SIG-M5 (cell line): ENCODE measurements around the gene SPATA3.
"Not testable (repeated sequence)": the region's sequence is repeated elsewhere in the genome, so short reads cannot be mapped to it uniquely, and the experiment has no call there.

Experiments
- DNase-seq: peaks from one replicate; lab custom pipeline; 2025; lab: John Stamatoyannopoulos, UW

The SPATA3 gene

DNA sequence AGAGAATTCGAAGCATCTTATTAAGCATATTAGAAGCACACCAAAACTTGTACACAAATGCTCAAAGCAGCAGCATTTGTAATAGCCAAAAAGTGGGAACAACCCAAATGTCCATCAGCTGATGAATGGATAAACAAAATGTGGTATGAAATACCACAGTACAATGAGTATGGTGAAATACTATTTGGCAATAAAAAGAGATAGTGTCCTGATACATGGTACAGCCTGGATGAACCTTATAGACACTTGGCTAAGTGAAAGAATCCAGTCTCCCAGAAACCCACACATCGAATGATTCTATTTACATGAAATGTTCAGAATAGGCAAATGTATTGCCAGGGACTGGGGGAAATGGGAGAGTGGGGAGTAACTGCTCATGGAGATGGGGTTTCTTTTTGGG, 3.0 kb downstream of the SPATA3 start:
- DNase-seq = no peak

DNA sequence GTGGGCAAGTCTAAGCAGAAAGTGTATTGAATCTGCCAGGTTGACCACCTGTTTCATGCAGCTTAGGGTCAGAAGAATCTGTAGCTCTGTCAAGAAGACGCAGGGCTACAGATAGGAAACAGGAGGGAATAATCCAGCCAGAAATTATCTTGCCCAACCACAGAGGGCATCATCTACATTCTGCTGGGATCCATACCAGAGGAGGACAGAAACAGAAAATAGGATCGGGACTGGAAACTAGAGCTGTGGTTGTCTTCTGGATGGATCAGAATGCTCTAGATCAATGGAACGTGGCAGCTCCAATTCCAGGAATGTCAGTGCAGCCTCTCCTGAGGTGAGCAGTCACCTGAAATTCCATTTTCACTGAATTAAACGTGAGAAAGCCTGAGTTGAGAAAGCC, 3.6 kb downstream of the SPATA3 start:
- DNase-seq = no peak

DNA sequence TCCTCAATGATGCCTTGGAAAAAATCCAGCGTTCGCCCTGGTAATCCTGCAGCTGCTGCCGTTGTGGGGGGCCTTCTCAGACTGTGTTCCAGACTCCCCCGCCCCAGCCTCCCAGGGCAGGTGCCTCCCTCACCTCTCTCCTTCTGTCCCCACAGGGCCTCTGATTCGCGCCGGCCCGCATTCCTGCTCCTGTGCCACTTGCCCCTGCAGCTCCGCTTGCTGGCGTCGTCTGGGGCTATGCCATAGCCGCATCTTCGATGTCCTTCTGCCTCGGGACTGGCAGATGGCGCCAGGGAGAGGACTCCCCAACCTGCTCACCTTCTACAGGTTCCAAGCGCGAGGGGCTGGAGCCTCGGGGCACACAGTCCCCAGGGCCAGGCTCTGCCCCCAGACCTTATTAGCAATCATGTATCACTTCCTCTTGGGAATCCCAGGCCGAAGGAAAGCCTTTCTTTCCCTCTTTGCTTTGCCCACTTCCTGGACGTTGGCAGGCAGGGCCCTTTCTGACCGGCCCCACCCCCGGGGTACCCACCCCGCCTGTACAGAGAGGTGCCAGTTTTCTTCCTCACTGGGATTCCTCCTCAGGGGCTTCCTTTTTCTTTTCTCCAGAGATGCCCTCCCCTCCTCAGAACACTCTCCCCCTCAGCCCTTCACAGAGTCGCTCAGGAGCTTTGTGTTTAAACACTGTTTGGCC, 4.4 kb downstream of the SPATA3 start:
- no peak for DNase-seq

DNA sequence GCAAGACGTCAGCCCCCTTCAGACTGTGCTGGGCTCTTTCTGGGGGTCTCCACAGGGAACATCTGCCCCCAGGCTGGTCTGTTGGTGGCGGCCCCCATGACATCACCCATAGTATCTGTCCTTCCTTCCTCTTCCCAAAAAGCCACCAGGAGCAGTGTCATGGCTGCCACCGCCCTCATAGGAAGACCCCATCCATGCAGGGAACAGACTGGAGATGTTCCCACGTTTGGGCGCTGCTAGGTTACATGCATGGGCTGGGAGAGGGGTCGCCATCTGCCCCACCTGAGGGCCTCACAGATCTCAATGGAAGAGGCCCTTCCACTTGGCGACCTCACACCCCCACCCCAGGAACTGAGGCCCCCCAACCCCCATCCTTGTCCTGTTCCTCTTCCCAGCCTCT, 5.1 kb downstream of the SPATA3 start:
- DNase-seq = no peak

DNA sequence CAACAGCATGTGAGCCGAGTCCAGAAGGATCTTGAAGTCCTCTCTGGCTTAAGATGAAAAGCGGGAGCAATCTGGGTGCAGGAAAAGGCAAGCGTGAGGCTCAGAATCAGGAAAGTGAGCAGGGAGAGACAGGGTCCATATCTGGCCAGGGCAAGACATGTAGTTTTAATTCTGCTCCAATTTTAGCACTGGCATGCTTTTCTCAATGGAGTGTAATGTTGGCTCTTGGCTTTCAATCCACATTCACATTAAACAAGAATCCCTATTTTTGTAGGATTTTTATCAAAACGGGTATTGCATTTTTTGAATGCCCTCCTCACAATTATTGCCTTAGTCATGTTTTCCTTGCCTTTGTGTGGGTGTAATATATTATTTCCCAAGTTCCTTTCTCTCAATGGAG, 6.0 kb downstream of the SPATA3 start:
- DNase-seq = no peak

DNA sequence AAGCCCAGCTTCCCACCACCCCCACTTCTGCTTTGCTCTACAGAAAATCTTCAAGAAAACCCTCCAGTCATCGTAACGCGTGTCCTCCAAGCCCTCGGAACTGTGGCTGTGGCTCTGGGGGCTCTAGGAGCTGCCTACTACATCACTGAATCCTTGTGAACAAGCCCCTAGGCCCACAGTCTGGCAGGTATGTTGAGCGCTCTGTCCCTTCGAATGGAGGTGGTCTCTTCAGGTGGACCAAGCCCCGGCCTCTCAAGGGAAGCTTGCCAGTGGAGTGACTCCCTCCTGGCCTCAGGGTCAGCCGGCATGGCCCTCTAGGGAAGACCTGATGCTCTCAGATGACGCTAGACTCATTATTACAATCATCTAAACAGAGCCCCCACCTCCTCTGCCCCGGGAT, 6.7 kb downstream of the SPATA3 start:
- no peak for DNase-seq

DNA sequence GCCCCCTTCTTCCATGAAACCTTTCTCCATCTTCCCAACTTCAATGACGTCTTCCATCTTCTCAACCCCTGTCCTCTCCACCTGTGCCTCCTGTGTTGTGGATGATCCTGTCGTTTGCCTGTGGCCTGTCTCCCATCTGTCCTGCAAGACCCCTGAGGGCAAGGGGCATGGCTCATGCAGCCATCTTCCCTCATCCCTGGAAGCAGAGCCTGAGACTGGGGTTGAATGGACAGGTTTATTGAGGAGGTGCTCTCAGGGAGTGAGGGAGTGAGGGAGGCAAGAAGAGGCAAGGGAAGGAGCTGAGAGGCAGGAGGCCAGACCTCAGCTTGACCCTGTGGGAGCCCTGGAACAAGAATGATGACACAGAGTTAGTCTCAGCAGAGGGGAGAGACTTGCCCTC, 7.3 kb downstream of the SPATA3 start:
- no peak for DNase-seq

DNA sequence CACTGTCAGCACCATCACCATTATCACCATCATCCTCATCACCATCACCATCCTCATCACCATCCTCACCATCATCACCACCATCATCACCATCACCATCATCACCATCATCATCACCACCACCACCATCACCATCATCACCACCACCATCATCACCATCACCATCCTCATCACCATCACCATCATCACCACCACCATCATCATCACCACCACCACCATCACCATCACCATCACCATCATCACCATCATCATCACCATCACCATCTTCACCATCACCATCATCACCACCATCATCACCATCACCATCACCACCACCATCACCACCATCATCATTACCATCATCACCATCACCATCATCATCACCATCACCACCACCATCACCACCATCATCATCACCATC, 9.0 kb downstream of the SPATA3 start:
- DNase-seq = not testable (repeated sequence)

DNA sequence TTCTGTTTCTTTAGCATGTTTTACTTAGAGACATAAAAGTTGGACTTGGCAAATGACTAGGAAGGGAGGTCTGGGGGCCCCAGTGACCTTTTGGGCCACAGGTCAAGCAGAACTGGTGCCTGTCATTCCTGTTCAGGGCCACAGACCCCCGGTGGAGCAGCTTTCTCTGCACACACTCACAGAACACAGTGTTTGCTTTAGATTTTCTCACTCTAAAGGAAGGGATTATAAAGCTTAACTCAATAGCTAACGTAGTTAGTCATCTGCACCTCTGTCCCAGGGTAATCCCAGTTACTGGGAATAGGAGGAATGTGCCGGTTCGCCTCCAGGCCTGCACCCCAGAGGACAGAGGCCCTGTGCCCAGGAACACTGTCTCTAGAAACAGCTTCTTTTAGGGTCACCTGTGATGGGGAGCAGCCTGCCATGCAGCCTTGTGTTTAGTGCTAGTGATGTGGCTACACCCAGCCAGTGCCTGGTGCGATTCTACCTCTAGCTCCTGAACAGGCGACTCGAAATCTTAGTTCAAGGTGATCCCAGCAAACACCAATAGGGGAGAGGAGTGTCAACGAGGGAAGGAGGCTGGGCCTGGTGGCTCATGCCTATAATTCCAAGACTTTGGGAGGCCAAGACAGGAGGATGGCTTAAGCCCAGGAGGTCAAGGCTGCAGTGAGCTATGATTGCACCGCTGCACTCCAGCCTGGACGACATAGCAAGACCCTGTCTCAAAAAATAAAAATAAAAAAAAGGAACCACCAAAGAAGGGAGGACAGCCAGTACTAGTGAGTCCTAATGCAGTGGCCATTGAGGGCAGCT, 11.6 kb downstream of the SPATA3 start:
- DNase-seq = no peak

DNA sequence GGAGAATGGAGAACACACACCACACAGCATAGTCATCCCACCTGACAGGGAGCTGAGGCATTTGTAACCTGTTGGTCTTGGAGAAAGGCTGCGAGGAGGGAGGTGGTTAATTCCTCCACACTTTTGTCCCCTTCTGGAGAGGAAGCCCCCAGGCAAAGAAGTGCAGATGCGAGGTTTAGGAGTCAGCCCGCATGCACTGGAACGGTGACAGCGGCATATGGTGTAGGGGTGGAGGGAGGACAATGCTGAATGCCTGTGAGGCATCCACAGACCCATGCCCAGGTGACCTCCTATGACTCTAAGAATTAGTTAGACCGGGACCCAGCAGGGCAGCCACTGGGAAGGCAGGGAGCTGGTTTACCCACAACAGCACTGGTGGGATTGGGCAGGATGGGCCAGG, 12.2 kb downstream of the SPATA3 start:
- no peak for DNase-seq

DNA sequence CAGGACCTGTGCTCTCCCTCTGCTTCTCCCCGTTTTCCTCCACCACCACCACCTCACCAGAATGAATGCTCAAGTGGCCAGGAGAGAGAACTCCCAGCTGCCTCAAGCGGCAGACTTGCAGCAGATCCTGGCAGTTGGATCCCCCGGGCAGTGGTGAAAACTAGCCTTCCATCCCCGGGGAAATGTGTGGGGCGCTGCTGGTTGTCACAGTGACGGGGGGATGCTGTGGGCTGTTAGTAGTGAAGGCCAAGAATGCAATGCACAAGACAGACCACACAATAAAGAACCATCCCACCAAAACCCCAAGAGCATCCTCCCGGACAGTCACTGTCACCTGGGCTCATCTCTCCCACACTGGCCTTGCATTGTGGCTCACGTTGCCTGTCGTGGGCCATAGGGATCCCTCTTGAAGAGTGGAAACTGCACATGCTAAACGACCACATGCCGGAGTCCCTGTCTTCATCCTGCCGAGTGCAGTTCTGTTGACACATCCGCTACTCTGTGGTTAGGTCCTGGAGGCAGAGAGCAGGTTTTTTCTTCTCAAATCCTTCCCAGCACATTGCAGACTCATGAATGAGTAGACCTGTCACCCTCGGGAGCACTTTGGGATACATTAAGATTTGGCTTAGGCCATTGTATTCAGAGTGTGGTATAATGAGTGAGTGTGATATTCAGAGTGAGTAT, 13.5 kb downstream of the SPATA3 start:
- no peak for DNase-seq

DNA sequence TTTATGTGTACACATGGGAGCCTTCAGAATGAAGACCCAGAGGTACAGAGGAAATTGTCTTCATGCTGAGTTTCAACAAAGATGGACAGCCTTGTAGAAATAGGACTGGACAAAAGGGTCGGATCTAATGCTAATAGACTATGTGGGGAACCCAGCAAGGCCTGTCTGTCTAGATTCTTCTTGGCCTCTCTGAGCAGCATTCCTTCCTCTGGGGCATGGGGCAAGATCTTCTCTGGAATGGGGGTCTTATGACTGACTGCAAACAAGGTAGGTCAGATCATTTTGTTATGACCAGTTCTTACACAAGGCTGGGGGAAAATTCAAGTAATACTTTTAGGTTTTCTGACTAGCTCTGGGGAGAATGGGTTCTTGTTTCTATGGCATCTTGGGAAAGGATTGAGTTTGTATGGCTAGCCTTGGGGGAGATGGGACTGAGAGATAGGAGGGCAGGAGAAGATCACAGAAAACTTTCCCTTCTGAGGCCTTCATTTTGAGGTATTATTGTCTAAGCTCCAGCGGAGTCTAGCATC, 14.3 kb downstream of the SPATA3 start:
- no peak for DNase-seq

DNA sequence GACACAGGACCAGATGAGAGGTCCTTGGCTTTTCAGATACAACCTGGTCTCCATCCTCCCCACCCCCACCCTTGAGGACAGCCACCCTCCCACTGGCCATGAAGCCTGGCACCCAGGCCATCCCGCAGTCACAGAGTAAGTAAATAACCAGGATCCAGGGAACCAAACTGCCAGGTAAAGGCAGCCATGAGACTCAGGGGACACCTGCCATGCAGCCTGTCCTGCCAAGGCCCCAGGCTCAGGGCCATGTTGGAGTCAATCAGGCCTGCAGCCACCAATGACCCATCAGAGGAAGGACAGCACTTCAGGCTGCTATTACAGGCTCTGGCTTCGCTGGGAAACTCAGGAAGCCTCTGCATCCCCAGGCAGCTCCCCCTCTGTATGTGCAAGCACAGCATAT, 15.6 kb downstream of the SPATA3 start:
- DNase-seq = no peak

DNA sequence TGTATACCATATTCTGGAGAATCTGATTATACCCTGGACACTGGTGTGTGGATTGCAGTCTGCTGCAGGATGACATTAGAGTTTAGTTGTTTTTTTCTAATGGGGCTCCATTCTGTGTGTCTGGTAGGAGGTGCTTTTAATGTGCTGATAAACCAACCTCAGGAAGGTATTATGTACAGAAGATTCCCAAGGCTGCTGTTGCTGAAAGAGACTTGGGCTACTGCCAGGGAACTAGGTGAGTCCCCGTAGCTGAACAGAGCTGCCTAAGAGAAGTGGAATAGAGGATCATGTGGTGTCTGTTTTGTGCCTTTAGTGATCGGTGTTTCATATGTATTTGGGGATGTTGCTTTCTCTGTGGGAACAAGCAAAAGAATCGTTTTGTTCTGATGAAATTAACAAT, 16.5 kb downstream of the SPATA3 start:
- DNase-seq = no peak

DNA sequence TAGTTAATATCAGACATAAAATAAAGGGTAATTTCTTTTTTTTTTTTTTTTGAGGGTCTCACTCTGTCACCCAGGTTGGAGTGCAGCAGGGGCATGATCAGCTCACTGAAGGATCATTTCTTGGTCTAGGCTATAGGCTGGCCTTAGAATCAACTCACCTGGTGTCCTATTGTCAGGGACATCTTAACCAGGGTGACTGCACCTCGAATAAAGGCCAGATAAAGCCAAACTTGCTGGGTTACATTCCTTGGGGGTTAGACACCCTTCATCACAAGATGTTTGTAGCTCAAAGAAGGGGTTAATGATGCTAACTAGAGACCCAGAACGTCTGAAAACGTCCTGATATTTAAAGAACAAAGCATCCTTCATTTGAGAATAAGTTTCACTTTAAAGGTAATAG, 17.9 kb downstream of the SPATA3 start:
- DNase-seq = no peak

DNA sequence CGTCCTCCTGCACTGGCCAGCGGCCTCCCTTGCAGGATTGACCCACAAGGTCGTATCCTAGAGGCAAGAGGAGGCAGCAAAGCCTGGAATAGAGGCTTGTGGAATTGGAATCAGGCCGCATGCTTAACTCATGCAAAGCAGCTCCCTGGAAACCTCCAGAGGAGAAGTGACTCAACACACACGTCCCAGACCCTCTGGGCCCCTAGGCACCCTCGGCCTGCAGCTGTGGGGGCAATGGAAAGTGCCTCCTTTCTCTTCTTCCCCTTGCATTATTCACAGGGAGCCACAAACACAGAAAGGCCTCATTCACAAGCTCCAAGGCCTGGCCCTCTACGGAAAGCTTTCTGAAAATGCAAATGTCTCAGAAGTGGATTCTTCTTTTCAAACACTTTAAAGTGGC, 19.6 kb downstream of the SPATA3 start:
- no peak for DNase-seq

DNA sequence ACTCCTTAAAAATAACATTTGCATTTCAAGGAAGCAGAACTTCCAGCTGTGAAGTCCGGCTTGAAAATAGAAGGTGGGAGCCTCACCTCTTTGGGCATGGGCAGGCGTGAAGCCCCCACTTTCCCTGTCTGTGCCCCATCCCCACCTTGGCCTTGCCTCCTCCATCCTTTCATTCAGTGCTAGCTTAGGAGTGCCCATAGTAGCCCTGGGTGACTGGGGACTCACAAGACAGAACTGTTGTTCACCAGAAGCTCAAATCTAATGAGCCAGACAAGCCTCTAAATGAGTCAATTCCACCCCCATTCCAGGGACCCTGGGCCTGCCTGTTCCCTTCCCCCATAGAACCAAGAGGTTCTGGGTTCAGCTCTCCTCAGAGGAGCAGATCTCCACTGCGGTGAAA, 20.0 kb downstream of the SPATA3 start:
- DNase-seq = no peak

DNA sequence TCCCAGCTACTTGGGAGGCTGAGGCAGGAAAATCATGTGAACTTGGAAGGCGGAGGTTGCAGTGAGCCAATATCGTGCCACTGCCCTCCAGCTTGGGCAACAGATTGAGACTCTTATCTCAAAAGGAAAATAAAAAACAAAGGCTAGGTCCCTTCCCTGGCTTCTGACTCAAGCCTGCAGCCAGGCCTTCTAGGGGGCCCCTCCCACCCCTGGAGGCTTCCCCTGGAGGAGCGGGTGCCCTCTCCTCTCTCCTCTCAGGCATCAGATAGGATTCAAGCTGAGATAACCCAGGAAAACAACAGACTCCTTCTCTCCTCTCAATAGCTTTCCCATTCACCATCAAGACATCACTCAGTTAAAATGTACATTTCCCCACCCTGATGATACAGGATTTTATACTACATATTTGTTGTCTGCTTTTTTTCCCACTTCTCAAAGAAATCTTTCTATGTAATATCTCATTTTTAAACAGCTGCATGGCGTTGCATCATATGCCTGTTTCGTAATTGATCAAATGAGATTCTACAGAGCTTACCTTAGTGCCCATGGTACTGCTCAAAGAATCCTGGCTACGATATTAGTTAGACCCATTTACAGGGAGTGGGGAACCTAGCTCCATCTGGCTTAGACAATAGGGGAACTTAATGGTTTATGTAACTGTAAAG, 20.8 kb downstream of the SPATA3 start:
- no peak for DNase-seq

DNA sequence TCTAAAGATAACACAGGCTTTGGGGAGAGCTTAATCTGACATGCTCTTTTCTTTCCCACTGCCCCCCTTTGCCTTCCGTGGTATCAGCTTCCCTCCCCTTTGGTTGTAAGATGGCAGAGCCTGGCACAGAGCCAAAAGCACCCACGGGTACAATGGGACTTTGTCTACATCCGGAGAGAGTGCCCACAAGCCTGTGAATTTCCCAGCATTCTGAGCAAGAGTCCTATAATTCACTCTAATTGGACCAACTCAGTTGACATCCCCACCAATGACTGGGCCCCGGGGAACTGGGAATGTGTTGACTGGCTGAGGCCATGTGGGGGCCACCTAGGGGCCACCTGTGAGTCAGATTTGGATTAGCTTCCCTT, 21.3 kb downstream of the SPATA3 start:
- no peak for DNase-seq

DNA sequence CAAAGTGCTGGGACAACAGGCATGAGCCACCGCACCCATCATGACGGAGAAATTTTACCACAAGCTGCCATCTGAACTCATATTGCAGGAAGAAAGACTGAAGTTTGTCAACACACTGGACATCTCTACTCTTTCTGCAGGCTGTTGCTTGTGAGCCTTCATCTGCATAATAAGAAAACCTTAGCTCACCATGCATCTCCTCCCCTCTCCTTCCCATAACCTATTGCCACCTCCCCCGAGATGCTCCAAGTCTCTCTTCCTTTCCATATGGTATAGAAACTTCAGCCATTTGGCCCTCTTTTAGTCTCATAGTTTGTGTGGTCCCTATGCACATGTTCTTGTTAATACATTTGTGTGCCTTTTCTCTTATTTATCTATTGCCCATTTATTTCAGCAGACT, 22.3 kb downstream of the SPATA3 start:
- DNase-seq = no peak

DNA sequence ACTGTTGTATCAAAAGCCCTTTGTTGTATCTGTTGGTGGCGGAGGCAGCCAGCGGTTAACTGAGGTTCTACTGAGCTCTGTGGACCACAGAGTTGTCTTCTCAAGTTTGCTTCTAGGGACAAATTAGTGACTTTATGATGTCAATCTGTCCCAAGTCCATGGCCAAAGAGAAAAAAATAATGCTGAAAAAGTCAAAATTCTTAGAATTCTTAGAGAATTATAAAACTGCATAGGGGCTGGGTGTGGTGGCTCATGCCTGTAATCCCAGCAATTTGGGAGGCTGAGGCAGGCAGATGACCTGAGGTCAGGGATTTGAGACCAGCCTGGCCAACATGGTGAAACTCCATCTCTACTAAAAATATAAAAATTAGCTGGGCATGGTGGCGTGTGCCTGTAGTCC, 29.1 kb downstream of the SPATA3 start:
- DNase-seq = not testable (repeated sequence)

DNA sequence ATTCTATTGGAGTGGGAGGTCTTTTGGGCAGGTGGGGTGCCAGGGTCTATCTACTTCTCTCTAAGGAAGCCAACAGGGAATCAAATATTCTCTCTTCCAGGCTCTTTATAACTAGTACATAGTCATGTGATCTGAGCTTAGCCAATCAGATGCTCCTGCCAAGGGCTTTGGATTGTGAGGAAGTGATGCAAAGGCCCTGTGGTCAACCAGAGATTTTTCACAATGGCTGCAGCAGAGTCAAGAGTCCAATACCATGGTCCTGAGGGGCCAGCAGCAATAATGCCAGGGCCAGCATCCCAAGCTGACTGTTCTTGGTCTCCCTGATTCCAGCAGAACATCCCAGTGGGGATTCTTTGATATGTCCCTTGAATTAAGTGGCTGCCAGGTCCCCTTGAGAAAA, 33.0 kb downstream of the SPATA3 start:
- no peak for DNase-seq

DNA sequence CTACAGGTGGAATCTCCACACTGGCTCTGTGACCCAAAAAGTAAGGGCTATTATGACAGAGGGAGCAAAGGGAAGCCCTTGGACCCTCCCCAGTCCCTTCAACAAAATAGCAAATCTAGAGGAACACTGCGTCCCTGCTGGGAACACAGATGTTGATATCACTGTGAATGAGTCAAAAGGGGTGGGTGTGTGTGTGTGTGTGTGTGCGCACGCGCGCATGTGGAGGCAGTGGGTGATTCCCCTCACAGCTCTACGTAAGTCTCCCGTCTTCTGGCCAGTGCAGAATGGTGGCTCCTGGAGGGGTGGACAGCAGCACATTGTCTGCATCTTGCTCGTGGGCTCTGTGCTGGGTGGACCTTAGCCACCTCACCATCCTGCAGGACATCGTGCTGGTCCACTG, 33.6 kb downstream of the SPATA3 start:
- DNase-seq = no peak
